Subcutaneous abdominal adipose tissue (tissue), 5 donors: ENCODE measurements around the gene PTGIS.

Source experiments
- H3K27ac ChIP-seq: one replicate; pipeline ENCODE4 v1.7.0; 2013; ENCODE audit warnings: low read depth, mild to moderate bottlenecking, inconsistent platforms, low read length, moderate library complexity
- H3K27me3 ChIP-seq, 5 donors: one replicate each; pipeline ENCODE4 v1.7.0; 2013; ENCODE audit warnings: low read length in 5 of 5, inconsistent platforms in 1 of 5; ENCODE audit not compliant: control insufficient read depth in 5 of 5, insufficient read depth in 4 of 5
- H3K36me3 ChIP-seq, 5 donors: one replicate each; pipeline ENCODE4 v1.7.0; 2013; ENCODE audit warnings: low read length in 5 of 5; ENCODE audit not compliant: control insufficient read depth in 5 of 5, insufficient read depth in 5 of 5
- H3K4me1 ChIP-seq, 5 donors: one replicate each; pipeline ENCODE4 v1.7.0; 2013; ENCODE audit warnings: low read length in 5 of 5, mild to moderate bottlenecking in 3 of 5, moderate library complexity in 1 of 5; ENCODE audit not compliant: control insufficient read depth in 5 of 5, insufficient read depth in 5 of 5
- H3K4me3 ChIP-seq, 5 donors: one replicate each; pipeline ENCODE4 v1.7.0; 2013; ENCODE audit warnings: low read length in 5 of 5, low read depth in 1 of 5
- H3K9ac ChIP-seq, 5 donors: one replicate each; pipeline ENCODE4 v1.7.0; 2013; ENCODE audit warnings: low read length in 5 of 5, mild to moderate bottlenecking in 4 of 5, moderate library complexity in 3 of 5
- H3K9me3 ChIP-seq, 5 donors: one replicate each; pipeline ENCODE4 v1.7.0; 2013; ENCODE audit warnings: low read length in 5 of 5; ENCODE audit not compliant: control insufficient read depth in 5 of 5
- donor health status: healthy.
- donor health status: healthy.
- donor health status: healthy.
- donor health status: healthy.
- donor health status: healthy.

PTGIS gene

GRCh38 chr20:49544535-49544934, 23.4 kb downstream of the PTGIS start:
- Histone ChIP-seq H3K4me1 (peaks cover 0 to 3% (median 0%) of the 10 kb centered on the region in 5 donors), H3K9me3 (peaks cover 0 to 7% (median 6%) of the 10 kb centered on the region in 5 donors), H3K27ac (no peak overlapping the region), H3K36me3 (peaks cover 0 to 27% (median 0%) of the 10 kb centered on the region in 5 donors), H3K9ac (no peak overlapping the region), H3K27me3 (no peaks in the 10 kb centered on the region), H3K4me3 (no peak overlapping the region)

DNA sequence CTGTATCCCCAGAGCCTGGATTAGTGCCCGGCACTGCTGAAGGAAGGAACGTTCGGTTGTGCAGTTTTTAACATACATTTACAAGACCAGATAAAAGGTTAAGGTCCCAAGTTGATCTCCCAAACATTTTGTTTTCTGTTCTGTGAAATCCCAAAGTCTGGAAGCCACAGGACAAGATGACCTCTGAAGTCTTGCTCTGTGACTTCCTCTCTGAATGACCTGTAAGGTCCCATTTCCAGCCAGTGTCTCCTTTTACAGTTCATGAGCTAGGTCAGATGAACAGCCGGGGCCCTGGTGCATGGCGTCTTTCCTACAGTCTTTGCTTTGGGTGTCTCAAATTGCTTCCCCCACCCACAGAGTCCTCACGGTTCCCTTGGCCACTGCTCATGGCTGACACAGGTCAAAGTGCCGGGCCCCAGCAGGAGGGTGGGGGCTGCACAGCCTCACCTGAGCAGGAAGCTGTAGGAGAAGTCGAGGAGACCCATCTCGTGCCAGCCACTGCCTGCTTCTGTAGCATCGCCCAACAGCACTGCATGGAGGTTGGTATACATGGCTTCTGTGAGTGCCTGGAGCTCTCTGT, 24.0 kb downstream of the PTGIS start:
- H3K9ac ChIP-seq, result no peak overlapping the region
- no peaks in the 10 kb centered on the region for H3K27me3 ChIP-seq
- peaks cover 0 to 32% (median 0%) of the 10 kb centered on the region in 5 donors for H3K36me3 ChIP-seq
- H3K9me3 ChIP-seq, result peaks cover 0 to 7% (median 6%) of the 10 kb centered on the region in 5 donors
- H3K27ac ChIP-seq, result no peak overlapping the region
- peaks cover 0 to 3% (median 0%) of the 10 kb centered on the region in 5 donors for H3K4me1 ChIP-seq
- H3K4me3 ChIP-seq, result no peak overlapping the region

- H3K27me3 ChIP-seq, result no peaks in the 10 kb centered on the region
- no peak overlapping the region for H3K9ac ChIP-seq
- peaks cover 0 to 30% (median 0%) of the 10 kb centered on the region in 5 donors for H3K36me3 ChIP-seq
- no peak overlapping the region for H3K27ac ChIP-seq
- H3K4me1 ChIP-seq, result peaks cover 0 to 3% (median 0%) of the 10 kb centered on the region in 5 donors
- H3K9me3 ChIP-seq, result peaks cover 0 to 7% (median 6%) of the 10 kb centered on the region in 5 donors
- no peak overlapping the region for H3K4me3 ChIP-seq
Observed at GRCh38 chr20:49543071-49543857, 24.7 kb downstream of the PTGIS start.

- H3K9ac ChIP-seq, result no peak overlapping the region
- no peak overlapping the region for H3K27ac ChIP-seq
- H3K36me3 ChIP-seq, result peaks cover 0 to 26% (median 0%) of the 10 kb centered on the region in 5 donors
- H3K4me1 ChIP-seq, result peaks cover 0 to 3% (median 0%) of the 10 kb centered on the region in 5 donors
- no peak overlapping the region for H3K4me3 ChIP-seq
- no peaks in the 10 kb centered on the region for H3K27me3 ChIP-seq
- peaks cover 0 to 7% (median 6%) of the 10 kb centered on the region in 5 donors for H3K9me3 ChIP-seq
Observed at GRCh38 chr20:49542514-49542991, 25.4 kb downstream of the PTGIS start.

DNA sequence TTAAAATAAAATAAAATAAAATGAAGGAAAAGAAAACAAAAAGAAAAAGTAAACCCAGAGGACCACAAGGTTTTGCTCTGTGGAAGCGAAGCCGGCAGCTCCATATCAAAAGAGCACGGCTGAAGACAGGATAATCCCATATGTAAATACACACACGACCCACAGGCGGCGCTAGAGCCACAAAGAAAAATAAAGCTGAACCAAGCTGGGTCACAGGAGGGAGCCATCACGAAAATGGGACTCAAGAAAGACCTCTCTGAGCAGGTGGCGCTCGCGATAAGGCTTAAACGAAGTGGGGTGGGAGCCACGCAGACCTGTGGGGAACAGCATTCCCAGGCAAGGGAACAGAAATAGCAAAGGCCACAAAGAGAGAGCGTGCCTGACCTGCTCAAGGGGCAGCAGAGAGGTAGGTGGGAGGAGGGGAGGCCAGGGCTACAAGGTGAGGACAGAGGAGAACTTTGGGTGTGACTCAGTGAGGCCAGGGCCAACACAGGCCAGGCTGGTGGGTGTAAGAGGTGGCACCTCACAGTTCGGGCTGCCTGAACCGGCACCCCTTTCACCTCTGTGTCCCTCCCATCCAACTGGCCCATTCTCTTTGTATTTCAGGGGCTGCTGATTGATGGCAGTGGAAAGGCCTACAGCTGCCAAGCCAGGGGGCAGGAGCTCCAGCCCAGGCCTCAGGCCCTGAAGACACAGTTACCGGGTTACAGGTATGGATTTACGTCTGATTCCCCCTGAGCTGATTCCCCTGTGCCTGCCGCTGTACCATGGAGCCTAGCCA, 26.0 kb downstream of the PTGIS start:
- Histone ChIP-seq H3K4me1 (peaks cover 0 to 3% (median 0%) of the 10 kb centered on the region in 5 donors), H3K9ac (no peak overlapping the region), H3K4me3 (no peak overlapping the region), H3K36me3 (peaks cover 0 to 26% (median 0%) of the 10 kb centered on the region in 5 donors), H3K27me3 (no peaks in the 10 kb centered on the region), H3K27ac (no peak overlapping the region), H3K9me3 (peaks cover 0 to 7% (median 6%) of the 10 kb centered on the region in 5 donors)

DNA sequence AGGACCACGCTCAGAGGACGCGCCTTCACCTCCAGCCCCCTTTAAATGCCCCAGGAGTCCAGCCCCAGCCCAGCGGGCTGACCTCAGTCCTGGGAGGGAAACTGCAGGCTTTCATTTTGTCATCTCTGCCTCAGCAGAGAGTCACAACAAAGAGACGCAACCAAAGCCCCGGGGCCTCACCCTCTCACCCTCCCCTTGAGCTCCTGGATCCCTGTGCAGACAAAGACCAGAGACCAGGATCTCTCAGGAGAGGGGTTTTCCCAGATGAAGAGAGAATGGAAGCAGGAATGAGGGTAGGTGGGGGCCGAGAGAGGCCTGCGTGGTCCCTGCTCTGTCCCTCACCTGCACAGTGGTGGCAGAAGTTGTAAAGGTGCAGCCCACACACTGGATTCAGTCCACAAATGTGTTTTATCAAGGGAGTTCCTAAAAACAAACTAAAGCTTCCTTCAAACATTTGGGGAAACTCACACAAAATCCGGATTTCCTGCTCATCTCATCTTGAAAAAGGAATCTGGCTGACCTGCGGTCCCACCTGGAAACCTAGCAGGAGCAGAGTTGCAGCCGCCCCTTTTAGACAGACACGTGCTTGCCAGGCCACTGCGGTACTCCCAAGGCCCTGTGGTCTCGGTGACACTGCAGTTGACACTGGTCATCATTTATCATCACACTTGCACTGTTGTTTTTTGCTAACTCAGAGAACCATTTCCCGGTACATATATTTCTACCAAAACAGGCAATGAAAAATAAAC, 27.1 kb downstream of the PTGIS start:
- Histone ChIP-seq H3K27ac (no peak overlapping the region), H3K36me3 (peaks cover 0 to 26% (median 0%) of the 10 kb centered on the region in 5 donors), H3K9me3 (peaks cover 0 to 6% (median 6%) of the 10 kb centered on the region in 5 donors)

DNA sequence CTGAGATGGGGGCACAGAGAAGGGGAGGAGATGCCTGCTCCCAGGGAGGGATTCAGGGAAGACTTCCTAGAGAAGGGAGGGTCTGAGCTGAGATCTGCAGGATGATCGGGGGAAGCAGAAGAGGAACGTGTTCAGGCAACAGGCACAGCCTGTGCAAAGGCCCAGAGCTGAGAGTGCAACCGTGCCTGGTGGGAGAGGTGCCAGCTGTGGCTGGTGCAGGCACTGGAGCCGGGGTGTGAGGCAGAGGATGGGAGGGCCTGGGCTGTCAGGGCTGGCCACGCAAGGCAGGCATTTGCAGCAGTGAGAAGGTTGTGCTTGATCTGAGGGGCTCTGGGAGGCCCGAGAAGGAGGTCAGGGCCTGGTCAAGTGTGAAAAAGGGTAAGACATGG, 27.7 kb downstream of the PTGIS start:
- Histone ChIP-seq H3K9ac (no peak overlapping the region), H3K27me3 (no peaks in the 10 kb centered on the region), H3K9me3 (peaks cover 0 to under 1% (median 0%) of the 10 kb centered on the region in 5 donors), H3K4me3 (no peak overlapping the region), H3K27ac (no peak overlapping the region), H3K4me1 (peaks cover 0 to 3% (median 0%) of the 10 kb centered on the region in 5 donors), H3K36me3 (peaks cover 0 to 22% (median 0%) of the 10 kb centered on the region in 5 donors)

More for the DNA sequence above, 27.1 kb downstream of the PTGIS start:
- H3K4me1 ChIP-seq, result peaks cover 0 to 3% (median 0%) of the 10 kb centered on the region in 5 donors
- no peak overlapping the region for H3K4me3 ChIP-seq
- H3K27me3 ChIP-seq, result no peaks in the 10 kb centered on the region
- H3K9ac ChIP-seq, result no peak overlapping the region

DNA sequence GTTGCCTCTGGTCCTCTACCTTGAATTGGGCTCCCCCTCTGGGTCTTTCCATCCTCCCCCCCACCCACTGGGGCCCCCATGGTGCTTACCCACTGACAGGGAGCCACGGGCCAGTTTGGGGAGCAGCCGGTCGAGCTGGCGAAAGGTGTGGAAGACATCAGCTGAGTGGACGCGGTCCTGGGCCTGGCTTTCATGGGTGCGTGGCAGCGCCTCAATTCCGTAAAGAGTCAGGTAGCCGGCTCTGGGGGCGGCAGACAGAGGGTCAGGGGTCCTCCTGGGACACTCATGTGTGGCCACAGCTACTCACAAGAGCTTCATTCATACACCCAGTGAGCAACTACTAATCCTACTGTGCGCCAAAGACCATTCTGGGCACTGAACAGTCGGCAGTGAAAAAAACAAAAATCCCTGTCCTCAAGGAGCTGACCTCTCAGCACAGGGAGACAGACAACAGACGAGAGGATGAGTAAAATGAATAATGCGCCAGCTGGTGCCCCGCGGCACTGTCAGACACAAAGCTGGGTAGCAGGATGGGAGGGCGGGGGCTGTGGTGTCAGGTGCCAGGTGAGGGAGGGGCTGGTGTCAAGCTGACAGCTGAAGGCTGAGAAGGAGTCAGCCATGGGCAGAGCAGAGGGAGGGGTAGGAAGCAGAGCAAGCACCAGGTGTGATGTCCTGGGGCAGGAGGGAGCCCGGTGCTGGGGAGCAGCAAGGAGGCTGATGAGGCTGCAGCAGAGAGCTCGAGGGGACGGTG, 28.3 kb downstream of the PTGIS start:
- Histone ChIP-seq H3K4me3 (no peak overlapping the region), H3K9me3 (no peaks in the 10 kb centered on the region), H3K36me3 (peaks cover 0 to 22% (median 0%) of the 10 kb centered on the region in 5 donors), H3K9ac (no peak overlapping the region), H3K4me1 (peaks cover 0 to 3% (median 0%) of the 10 kb centered on the region in 5 donors), H3K27ac (no peak overlapping the region), H3K27me3 (no peaks in the 10 kb centered on the region)

DNA sequence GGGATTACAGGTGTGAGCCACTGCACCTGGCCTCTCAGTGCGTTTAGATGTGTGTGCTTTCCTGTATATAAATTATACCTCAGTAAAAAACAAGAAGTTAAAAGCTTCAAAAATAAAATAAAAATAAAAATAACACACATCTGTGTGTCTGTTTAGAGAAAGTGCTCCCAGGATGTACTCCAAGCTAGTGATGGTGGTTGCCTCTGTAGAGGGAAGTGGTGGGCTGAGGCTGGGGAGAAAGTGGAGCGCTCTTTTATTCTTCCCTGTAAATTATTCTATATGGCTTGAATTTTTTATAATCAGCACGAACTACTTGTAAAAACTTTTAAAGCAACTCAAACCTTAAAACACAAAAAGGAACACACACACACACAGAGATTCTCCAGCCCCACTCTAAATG, 29.0 kb downstream of the PTGIS start:
- no peak overlapping the region for H3K9ac ChIP-seq
- peaks cover 0 to 3% (median 0%) of the 10 kb centered on the region in 5 donors for H3K4me1 ChIP-seq
- H3K4me3 ChIP-seq, result no peak overlapping the region
- H3K27me3 ChIP-seq, result no peaks in the 10 kb centered on the region
- H3K36me3 ChIP-seq, result peaks cover 0 to 20% (median 0%) of the 10 kb centered on the region in 5 donors
- no peak overlapping the region for H3K27ac ChIP-seq
- H3K9me3 ChIP-seq, result no peaks in the 10 kb centered on the region
